Activated CD4-positive, alpha-beta T cell treated with anti-CD3 and anti-CD28 coated beads, Interleukin-2, amount 50 U/mL, for 24 hours (primary cell): ENCODE data around the gene CDH4.

Experiments
- DNase-seq, 2 donors: peaks; one replicate each; pipeline ENCODE4 v3.0.0-alpha.2; 2020; ENCODE audit warnings: low read depth in 1 of 2, low spot score in 1 of 2

Gene CDH4

GRCh38 chr20:61795669-61796630 lies 543.9 kb downstream of the CDH4 start:
- DNase-seq: no peak

- no peak for DNase-seq
Measured at GRCh38 chr20:61796738-61797137, 544.7 kb downstream of the CDH4 start.

GRCh38 chr20:61797200-61797599 lies 545.1 kb downstream of the CDH4 start:
- DNase-seq: no peak

- DNase-seq: no peak
Measured at GRCh38 chr20:61797971-61798411, 545.9 kb downstream of the CDH4 start.

GRCh38 chr20:61798632-61799031 lies 546.6 kb downstream of the CDH4 start:
- DNase-seq: no peak

GRCh38 chr20:61799394-61799923 lies 547.4 kb downstream of the CDH4 start:
- no peak for DNase-seq

- no peak for DNase-seq
Measured at GRCh38 chr20:61799928-61800327, 547.9 kb downstream of the CDH4 start.

- DNase-seq: no peak
Measured at GRCh38 chr20:61800359-61801064, 548.5 kb downstream of the CDH4 start.

GRCh38 chr20:61801065-61801360 lies 549.0 kb downstream of the CDH4 start:
- no peak for DNase-seq

- no peak for DNase-seq
Measured at GRCh38 chr20:61801428-61801827, 549.4 kb downstream of the CDH4 start.

GRCh38 chr20:61801857-61802442 lies 549.9 kb downstream of the CDH4 start:
- DNase-seq: no peak

- DNase-seq: no peak
Measured at GRCh38 chr20:61802721-61803311, 550.8 kb downstream of the CDH4 start.

- no peak for DNase-seq
Measured at GRCh38 chr20:61803416-61803914, 551.4 kb downstream of the CDH4 start.

- no peak for DNase-seq
Measured at GRCh38 chr20:61803915-61804751, 552.1 kb downstream of the CDH4 start.

GRCh38 chr20:61804752-61805295 lies 552.8 kb downstream of the CDH4 start:
- no peak for DNase-seq

GRCh38 chr20:61805365-61805764 lies 553.3 kb downstream of the CDH4 start:
- no peak for DNase-seq

GRCh38 chr20:61805781-61806180 lies 553.7 kb downstream of the CDH4 start:
- no peak for DNase-seq

- DNase-seq: no peak
Measured at GRCh38 chr20:61806314-61806713, 554.3 kb downstream of the CDH4 start.

GRCh38 chr20:61806995-61807394 lies 554.9 kb downstream of the CDH4 start:
- no peak for DNase-seq
